Keratinocyte (primary cell): Measurements from ENCODE around the gene FLII. TPM values are rescaled to one million over a fixed set of nuclear protein-coding genes. Genes with fewer than 3 reads are reported as not detected.

Source experiments
- DNase-seq: peaks from one replicate; pipeline ENCODE4 v3.0.0-alpha.2; 2011; ENCODE audit warnings: low read depth, missing footprints, low spot score
- FAIRE-seq: peaks from 2 replicates; lab custom pipeline; 2011; peaks lifted over from hg19 to GRCh38; lab: Jason Lieb, UNC
- H2AFZ ChIP-seq: 2 replicates; pipeline ENCODE4 v1.6.0; 2012; ENCODE audit warnings: low read length, control low read depth, inconsistent platforms; ENCODE audit not compliant: control insufficient read depth
- H3K27ac ChIP-seq: 2 replicates; pipeline ENCODE4 v1.5.1; 2011; ENCODE audit warnings: low read length; ENCODE audit not compliant: control insufficient read depth, insufficient read depth
- H3K27me3 ChIP-seq: 3 replicates; pipeline ENCODE4 v1.6.0; 2011; ENCODE audit warnings: low read length; ENCODE audit not compliant: control insufficient read depth, insufficient read depth; ENCODE audit errors: extremely low read depth
- H3K36me3 ChIP-seq, 2 experiments: 2 replicates in 1 of 2; 3 replicates in 1 of 2; pipeline ENCODE4 v1.5.1; 2011; ENCODE audit warnings: low read length in 2 of 2, mild to moderate bottlenecking in 1 of 2; ENCODE audit not compliant: control insufficient read depth in 2 of 2, insufficient read depth in 2 of 2; ENCODE audit errors: extremely low read depth in 1 of 2
- H3K4me1 ChIP-seq: 3 replicates; pipeline ENCODE4 v1.5.1; 2011; ENCODE audit warnings: low read length; ENCODE audit not compliant: control insufficient read depth, insufficient read depth; ENCODE audit errors: extremely low read depth
- H3K4me2 ChIP-seq: 3 replicates; pipeline ENCODE4 v1.6.0; 2011; ENCODE audit warnings: low read depth, low read length; ENCODE audit not compliant: control insufficient read depth, insufficient read depth; ENCODE audit errors: extremely low read depth
- H3K4me3 ChIP-seq, 3 experiments: fragments of 200-600 bp in 1 of 3; sonication (generic) in 1 of 3; 2 replicates in 2 of 3; 3 replicates in 1 of 3; pipeline ENCODE4 v1.5.1; 2011 to 2016; ENCODE audit warnings: low read length in 3 of 3, mild to moderate bottlenecking in 3 of 3, control low read depth in 2 of 3, inconsistent platforms in 1 of 3, low read depth in 1 of 3, mixed read lengths in 1 of 3, mixed run types in 1 of 3, moderate library complexity in 1 of 3; ENCODE audit not compliant: control insufficient read depth in 2 of 3, insufficient read depth in 2 of 3; ENCODE audit errors: extremely low read depth in 1 of 3
- H3K79me2 ChIP-seq: 2 replicates; pipeline ENCODE4 v1.6.0; 2012; ENCODE audit warnings: low read length; ENCODE audit not compliant: control insufficient read depth, insufficient read depth
- H3K9ac ChIP-seq: 3 replicates; pipeline ENCODE4 v1.6.0; 2011; ENCODE audit warnings: low read length; ENCODE audit not compliant: control insufficient read depth, insufficient read depth; ENCODE audit errors: extremely low read depth
- H3K9me1 ChIP-seq: 3 replicates; pipeline ENCODE4 v1.6.0; 2011; ENCODE audit warnings: low read length; ENCODE audit not compliant: control insufficient read depth, insufficient read depth; ENCODE audit errors: extremely low read depth
- H3K9me3 ChIP-seq: 2 replicates; pipeline ENCODE4 v1.5.1; 2012; ENCODE audit warnings: low read depth, low read length; ENCODE audit not compliant: control insufficient read depth
- H4K20me1 ChIP-seq: 3 replicates; pipeline ENCODE4 v1.6.0; 2011; ENCODE audit warnings: low read length; ENCODE audit not compliant: control insufficient read depth, insufficient read depth; ENCODE audit errors: extremely low read depth
- EZH2 ChIP-seq: IDR thresholded peaks from one replicate; pipeline ENCODE4 v1.6.1; 2012; ENCODE audit warnings: inconsistent platforms, mild to moderate bottlenecking, low read length, moderate library complexity
- dilution Hi-C: fragments of 300-500 bp; cut with MboI; formaldehyde crosslinking; loops from one replicate; pipeline ENCODE4 v1.7.0; 2020; ENCODE audit warnings: low sequenced_read_pairs; ENCODE audit not compliant: extremely low pct_ligation_motif_present
- polyA plus RNA-seq, 5 experiments: library from polyadenylated mRNA; depleted of rRNA in 3 of 5; stranded (reverse) in 3 of 5; stranded (forward) in 1 of 5; unstranded in 1 of 5; fragments of >200 nt; gene quantifications; 1 replicate in 1 of 5; 2 replicates in 3 of 5; 3 replicates in 1 of 5; pipeline versions ENCODE4 v1.2.1 to v1.2.3, GENCODE V29; 2011 to 2012; ENCODE audit warnings: missing spikeins in 2 of 5, low read depth in 1 of 5, low replicate concordance in 1 of 5
- TF ChIP-seq, protein P1 (sequence below), 3 experiments: IDR thresholded peaks in 1 of 3; conservative IDR thresholded peaks in 1 of 3; optimal IDR thresholded peaks in 1 of 3; 2 replicates in 2 of 3; 3 replicates in 1 of 3; pipeline versions ENCODE3 to v1.5.1; 2011; ENCODE audit warnings: low read length in 3 of 3, mild to moderate bottlenecking in 3 of 3, moderate library complexity in 2 of 3, control low read depth in 1 of 3, inconsistent platforms in 1 of 3; ENCODE audit not compliant: insufficient read depth in 2 of 3; ENCODE audit errors: extremely low read depth in 1 of 3

Gene FLII
- polyA plus RNA-seq, 1 donor (not counting 4 experiments of a cell fraction or from before 2014, with no cell fraction given) = 376 TPM

GRCh38 chr17:18247613-18248001, 10.9 kb downstream of the FLII start:
- no peak for FAIRE-seq
- peaks cover 25% of the 10 kb centered on the region for H4K20me1 ChIP-seq
- dilution Hi-C loops = no loop called here
- no peak overlapping the region for H3K4me3 ChIP-seq
- H3K4me1 ChIP-seq = peaks cover 27% of the 10 kb centered on the region
- no peak for TF ChIP-seq EZH2
- TF ChIP-seq, protein P1, sequence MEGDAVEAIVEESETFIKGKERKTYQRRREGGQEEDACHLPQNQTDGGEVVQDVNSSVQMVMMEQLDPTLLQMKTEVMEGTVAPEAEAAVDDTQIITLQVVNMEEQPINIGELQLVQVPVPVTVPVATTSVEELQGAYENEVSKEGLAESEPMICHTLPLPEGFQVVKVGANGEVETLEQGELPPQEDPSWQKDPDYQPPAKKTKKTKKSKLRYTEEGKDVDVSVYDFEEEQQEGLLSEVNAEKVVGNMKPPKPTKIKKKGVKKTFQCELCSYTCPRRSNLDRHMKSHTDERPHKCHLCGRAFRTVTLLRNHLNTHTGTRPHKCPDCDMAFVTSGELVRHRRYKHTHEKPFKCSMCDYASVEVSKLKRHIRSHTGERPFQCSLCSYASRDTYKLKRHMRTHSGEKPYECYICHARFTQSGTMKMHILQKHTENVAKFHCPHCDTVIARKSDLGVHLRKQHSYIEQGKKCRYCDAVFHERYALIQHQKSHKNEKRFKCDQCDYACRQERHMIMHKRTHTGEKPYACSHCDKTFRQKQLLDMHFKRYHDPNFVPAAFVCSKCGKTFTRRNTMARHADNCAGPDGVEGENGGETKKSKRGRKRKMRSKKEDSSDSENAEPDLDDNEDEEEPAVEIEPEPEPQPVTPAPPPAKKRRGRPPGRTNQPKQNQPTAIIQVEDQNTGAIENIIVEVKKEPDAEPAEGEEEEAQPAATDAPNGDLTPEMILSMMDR (optimal IDR thresholded peaks at IDR 0.05 in 1 of 3, IDR thresholded peaks at IDR 0.05 in 1 of 3, conservative IDR thresholded peaks at IDR 0.05 in 1 of 3; ENCODE audit: extremely low read depth in 1 of 3, insufficient read depth in 2 of 3, low read length in 3 of 3) = no peak
- no peak for DNase-seq
- H3K27me3 ChIP-seq = no peaks in the 10 kb centered on the region
- H3K9ac ChIP-seq = no peak overlapping the region
- H3K27ac ChIP-seq = no peak overlapping the region
- no peaks in the 10 kb centered on the region for H3K9me1 ChIP-seq
- H2AFZ ChIP-seq = no peak overlapping the region
- no peaks in the 10 kb centered on the region for H3K9me3 ChIP-seq
- H3K4me2 ChIP-seq = peak overlapping the region; percentile 85
- peaks cover 62 to 67% of the 10 kb centered on the region in 2 experiments for H3K36me3 ChIP-seq
- peaks cover 2% of the 10 kb centered on the region for H3K79me2 ChIP-seq

- Histone ChIP-seq H3K9me1 (no peaks in the 10 kb centered on the region), H3K36me3 (peaks cover 60 to 62% of the 10 kb centered on the region in 2 experiments), H3K4me2 (peak overlapping the region; percentile 85), H4K20me1 (peaks cover 25% of the 10 kb centered on the region), H3K4me3 (peak overlapping the region in 1 of 3 experiments; percentile 41), H2AFZ (no peak overlapping the region), H3K27me3 (no peaks in the 10 kb centered on the region), H3K79me2 (peaks cover 2% of the 10 kb centered on the region), H3K27ac (peak overlapping the region; percentile 61), H3K4me1 (peaks cover 27% of the 10 kb centered on the region), H3K9ac (peak overlapping the region; percentile 36), H3K9me3 (no peaks in the 10 kb centered on the region)
- FAIRE-seq (peak; percentile 70), DNase-seq (no peak)
- no peak for TF ChIP-seq EZH2
- TF ChIP-seq, protein P1 (optimal IDR thresholded peaks at IDR 0.05 in 1 of 3, IDR thresholded peaks at IDR 0.05 in 1 of 3, conservative IDR thresholded peaks at IDR 0.05 in 1 of 3; ENCODE audit: extremely low read depth in 1 of 3, insufficient read depth in 2 of 3, low read length in 3 of 3) = no peak
- dilution Hi-C loops = no loop called here
Observed at GRCh38 chr17:18246880-18247612, 11.5 kb downstream of the FLII start.
